GM18861 (cell line): ENCODE data around the gene PTPN11.
"Not testable (repeated sequence)": the region's sequence is repeated elsewhere in the genome, so short reads cannot be mapped to it uniquely, and the experiment has no call there.

Experiments used
- ATAC-seq: cut with Tn5 transposase; IDR thresholded peaks from one replicate; pipeline ENCODE4 v1.9.1; 2021; ENCODE audit not compliant: unreplicated experiment

PTPN11 gene

DNA sequence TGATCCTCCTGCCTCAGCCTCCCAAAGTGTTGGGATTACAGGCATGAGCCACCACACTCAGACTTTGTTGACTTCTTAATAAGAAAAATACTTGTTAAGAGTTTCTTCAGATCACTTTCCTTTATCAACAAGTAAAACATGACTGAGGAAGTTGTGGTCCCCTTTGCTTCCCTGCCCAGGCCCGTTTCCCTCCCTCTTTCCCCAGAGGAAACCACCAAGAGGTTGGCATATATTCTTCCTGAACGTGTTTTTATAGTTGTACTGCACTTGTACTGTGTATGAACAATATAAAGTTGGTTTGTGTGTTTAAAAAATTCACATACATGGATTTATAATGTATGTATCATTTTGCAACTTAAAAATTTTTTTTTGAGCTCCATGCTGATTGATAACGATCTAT lies 28.4 kb downstream of the PTPN11 start:
- no peak for ATAC-seq

DNA sequence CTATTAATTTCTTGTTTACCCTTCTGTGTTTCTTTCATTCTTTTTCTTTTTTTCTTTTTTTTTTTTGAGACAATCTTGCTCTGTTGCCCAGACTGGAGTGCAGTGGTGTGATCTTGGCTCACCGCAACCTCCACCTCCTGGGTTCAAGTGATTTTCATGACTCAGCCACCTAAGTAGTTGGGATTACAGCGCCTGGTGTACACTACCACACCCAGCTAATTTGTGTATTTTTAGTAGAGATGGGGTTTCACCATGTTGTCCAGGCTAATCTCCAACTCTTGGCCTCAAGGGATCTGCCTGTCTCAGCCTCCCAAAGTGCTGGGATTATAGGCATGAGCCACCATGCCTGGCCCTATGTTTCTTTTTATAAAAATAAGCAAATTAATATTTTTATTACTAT lies 29.4 kb downstream of the PTPN11 start:
- not testable (repeated sequence) for ATAC-seq

DNA sequence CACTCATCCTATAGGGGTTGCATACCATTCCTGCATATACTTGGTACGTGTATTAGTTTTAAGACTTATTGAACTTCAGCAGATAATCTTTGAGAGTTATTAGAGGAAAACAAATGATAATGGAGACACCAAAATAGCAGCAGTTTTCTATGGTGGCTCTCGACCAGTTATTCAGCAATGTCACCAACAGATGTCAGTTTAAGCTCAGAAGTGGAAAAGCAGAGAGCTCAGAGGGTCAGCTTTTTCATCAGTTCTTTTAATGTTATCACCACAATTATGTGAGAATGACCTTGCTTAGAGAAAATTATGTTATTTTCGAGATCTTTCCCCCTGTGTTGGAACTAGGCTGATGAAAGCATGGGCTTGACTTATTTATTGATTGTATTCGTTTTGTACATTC lies 32.0 kb downstream of the PTPN11 start:
- ATAC-seq = no peak

DNA sequence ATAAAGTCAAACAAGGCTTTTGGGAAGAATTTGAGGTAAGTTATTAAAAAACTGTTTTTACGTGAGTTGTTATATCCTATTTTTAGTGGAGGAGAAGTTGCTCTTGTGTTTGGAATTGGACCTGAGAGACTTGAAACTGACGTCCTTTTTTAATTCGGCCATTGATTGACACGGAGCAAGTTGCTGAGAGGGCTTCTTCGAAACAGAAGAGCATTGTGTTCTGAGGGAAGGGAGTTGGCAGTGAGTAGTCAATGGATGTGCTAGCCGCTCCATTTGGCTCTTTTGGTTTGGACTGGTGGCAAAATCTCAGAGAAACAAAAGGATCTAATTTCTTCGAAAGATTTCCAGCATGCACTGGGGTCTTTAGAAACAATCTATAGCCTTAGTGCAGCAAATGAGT lies 37.3 kb downstream of the PTPN11 start:
- ATAC-seq = no peak

DNA sequence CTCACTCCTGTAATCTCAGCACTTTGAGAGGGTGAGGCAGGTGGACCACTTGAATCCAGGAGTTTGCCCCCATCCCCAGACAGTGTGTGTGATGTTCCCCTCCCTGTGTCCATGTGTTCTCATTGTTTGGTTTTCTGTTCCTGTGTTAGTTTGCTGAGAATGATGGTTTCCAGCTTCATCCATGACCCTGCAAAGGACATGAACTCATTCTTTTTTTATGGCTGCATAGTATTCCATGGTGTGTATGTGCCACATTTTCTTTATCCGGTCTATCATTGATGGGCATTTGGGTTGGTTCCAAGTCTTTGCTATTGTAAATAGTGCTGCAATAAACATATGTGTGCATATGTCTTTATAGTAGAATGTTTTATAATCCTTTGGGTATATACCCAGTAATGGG lies 38.4 kb downstream of the PTPN11 start:
- ATAC-seq = not testable (repeated sequence)

DNA sequence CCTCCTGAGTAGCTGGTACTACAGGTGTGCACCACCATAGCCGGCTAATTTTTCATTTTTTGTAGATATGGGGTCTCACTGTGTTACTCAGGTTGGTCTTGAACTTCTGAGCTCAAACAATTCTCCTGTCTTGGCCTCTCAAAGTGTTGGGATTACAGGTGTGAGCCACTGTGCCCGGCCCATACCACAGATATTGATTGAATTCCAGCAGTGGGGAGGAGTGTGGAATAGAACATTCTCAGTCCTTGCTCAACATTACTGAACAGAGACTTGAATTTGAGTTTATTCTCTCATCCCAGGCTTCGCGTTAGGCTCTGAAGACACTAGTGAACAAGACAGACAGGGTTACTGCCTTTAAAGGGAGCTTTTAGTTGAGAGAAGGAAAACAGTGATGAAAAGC lies 39.6 kb downstream of the PTPN11 start:
- no peak for ATAC-seq

DNA sequence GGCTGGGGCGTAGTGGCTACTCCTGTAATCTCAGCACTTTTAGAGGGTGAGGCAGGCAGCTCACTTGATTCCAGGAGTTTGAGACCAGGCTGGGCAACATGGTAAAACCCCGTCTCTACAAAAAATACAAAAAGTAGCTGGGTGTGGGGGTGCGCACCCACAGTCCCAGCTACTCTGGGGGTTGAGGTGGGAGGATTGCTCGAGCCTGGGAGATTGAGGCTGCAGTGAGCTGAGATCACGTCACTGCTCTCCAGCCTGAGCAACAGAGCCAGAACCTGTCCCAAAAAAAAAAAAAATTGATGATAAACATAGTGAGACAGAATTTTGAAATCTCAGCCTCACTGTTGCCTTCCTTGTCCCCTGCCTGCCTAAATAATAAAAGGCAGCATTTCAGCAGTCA lies 40.0 kb downstream of the PTPN11 start:
- no peak for ATAC-seq

DNA sequence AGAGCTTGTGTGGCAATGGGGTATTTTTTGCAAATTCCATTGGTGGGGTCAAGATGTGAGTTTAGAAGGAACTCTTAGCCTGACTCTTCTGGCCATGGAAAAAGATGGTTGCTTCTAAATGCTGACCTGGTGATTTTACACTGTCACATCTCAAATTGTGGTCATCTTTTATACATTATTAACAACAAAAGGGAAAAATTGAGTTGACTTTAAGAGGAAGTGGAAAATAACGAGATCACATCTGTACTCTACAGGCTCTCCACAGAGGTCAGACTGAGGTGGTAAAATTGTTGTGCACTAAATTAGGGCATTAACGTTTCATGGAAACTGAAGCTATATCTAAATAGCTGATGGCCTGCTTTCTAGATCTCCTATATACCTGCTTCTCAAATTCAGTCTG lies 44.7 kb downstream of the PTPN11 start:
- ATAC-seq = peak; percentile 64

DNA sequence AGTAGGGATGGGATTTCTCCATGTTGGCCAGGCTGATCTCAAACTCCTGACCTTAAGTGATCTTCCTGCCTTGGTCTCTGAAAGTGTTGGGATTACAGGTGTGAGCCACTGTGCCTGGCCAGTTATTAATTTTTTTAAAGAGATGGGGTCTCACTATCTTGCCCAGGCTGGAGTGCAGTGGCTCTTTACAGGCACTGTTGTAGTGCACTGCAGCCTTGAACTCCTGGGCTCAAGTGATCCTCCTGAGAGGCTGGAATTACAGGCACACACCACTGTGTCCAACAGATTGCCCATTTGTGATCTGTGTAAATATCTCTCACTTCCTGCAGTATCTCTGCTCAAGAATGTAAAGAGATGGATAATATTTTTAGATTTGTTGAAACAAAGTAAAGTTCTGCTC lies 45.9 kb downstream of the PTPN11 start:
- ATAC-seq = no peak

DNA sequence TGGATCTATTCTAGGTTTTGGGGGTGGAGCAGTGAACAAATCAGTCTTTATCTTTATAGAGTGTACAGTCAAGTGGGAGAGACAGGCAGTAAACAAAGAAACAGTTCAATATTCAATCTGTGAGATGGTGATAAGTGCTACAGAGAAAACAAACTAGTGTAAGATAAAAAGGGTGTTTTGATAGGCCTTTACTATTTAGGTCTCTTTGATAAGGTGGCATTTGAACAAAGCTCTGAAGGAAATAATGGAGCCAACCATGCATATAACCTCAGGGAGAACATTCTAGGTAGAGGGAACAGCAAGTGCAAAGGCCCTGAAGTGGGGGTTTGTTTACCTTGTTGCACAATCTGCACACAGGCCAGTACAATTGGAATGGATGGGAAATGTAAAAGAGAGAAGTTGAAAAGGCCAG lies 47.3 kb downstream of the PTPN11 start:
- no peak for ATAC-seq

DNA sequence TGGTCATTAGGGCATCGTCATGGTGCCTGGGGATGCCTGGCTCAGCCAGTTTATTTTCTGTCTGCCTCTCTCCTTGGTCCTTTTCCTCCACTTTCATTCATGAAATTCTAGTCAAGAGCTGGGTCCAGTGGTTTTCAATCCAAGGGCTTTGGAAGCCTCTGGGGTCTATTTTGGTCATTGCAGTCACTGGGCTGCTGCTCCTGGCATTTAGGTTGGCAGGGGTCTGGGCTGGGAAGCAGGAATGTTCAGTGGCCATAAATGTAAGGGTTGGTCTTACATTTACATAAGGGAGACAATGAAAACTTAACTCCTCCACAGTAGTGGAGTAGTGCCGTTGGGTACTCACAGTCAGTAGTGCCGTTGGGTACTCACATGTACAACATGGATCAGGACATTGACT lies 48.1 kb downstream of the PTPN11 start:
- ATAC-seq = no peak

DNA sequence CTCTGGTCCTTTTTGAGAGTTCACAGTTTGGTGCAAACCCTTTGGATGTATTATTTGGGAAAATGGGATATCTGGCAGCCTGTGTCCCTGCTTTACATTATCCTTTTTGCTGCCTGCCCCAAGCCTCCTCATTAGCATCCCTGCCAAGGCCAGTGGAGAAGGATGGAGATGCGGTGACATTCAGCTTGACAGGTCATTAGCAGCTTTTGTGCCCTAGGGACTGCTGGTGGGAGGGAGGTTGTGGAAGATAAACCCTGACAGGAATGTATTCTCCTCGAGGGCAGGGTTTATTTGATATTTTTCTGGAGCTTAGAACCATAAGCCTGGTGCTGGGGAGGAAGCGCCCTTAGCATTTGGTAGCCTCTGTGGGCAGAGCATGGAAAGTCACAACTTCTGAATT lies 49.3 kb downstream of the PTPN11 start:
- no peak for ATAC-seq

DNA sequence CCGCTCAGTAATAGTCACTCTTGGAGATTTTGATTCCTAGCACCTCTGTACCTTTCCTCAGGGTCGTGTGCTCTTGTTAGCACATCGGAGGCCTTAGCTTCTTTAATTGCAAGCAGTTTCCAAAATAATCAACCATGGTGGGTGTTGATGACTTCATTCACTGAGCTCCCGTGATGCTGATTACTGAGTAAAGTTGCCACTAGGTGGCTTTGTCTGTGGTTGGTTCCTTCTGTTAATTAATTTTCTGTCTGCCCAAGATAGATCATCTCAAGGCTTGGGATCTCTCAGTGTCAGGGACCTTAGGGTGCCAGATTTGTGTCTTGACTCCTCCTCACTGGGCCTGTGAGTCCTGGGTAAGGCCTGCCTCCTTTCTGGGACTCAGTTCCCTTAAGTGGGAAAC lies 54.3 kb downstream of the PTPN11 start:
- no peak for ATAC-seq

DNA sequence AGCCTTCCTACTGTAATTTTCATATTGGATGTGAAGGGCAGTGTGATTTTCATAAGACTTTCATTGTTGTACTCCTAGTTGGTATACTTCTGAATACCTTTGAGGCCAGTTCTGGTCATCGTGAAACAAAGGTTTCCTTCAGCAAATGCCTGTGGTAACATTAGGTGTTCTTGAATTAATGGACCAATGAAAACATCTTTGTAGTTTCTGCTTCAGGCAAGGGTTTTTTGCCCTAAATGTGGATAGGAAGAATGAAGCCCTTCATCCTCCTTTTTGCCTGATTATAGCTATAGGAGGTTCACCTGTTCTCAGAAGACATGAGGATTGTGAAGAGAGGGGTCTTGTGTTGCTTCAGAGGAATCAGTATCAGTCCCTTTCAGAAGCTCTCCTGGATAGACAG lies 60.7 kb downstream of the PTPN11 start:
- no peak for ATAC-seq

DNA sequence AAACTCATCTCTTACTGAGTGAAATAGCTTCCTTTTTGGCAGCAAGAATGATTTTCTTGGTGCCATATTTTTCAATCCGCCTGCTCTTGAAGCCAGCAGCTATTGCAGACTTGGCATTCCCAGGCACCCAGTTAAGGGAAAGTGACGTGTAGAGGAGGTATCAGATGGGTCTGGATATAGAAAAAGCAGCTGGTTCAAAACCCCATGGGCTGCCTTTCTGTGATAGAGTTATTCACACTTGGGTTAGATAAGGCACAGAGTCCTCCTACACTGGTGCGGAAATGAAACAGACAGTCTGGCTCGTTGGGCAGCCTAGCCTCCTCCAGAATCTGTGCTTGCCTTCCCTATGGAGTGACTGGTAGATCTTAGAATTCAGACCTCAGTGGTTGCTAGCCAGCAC lies 62.2 kb downstream of the PTPN11 start:
- ATAC-seq = no peak

DNA sequence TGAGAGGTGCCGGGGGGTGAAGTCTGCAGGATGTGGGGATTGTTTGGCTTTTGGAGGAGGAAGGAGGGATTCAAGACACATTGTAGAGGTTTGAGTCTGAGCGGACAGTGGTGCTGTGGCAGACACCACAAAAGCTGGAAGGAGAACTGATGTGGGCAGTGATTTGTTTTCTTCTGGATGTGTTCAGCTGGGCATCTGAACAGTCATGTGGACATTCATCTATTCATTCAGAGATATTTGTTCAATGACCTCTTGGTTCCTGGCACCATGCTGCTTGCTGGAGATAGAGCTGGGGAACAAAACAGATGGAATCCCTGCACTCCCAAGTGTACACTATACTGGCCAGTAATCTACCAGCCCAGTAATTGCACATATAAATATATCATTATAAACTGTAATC lies 64.0 kb downstream of the PTPN11 start:
- no peak for ATAC-seq

DNA sequence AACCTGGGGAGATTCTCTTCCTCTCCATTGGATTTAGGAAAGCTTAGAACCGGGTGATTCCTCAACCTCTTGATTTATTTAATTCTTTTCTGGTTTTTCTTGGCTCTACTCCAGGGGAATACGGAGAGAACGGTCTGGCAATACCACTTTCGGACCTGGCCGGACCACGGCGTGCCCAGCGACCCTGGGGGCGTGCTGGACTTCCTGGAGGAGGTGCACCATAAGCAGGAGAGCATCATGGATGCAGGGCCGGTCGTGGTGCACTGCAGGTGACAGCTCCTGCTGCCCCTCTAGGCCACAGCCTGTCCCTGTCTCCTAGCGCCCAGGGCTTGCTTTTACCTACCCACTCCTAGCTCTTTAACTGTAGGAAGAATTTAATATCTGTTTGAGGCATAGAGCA lies 67.6 kb downstream of the PTPN11 start:
- ATAC-seq = no peak

DNA sequence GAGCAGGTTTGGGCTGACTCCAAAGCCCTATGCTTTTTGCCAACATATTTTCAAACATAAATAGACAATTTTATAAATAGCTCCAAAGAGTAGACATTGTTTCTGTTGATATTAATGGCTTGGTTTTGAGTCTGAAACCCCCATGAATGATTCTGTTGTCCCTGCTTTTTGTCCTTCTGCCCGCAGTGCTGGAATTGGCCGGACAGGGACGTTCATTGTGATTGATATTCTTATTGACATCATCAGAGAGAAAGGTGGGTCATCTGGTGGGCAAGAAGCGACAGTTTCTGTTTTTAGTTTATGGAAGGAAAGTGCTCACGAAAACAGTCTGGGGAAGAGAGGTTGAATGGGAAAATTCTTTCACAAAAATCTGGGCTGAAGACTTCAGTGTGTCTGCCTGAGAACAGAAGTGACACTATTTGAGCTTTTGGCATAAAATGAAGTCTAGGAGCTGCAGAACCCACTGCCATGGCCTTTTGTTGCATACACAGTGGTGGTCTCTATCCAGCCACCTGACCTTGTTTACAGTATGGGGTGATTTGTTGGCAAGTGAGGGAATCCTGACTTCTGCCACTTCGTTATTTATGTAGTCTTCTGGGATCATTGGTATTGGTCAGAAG lies 69.6 kb downstream of the PTPN11 start:
- no peak for ATAC-seq

DNA sequence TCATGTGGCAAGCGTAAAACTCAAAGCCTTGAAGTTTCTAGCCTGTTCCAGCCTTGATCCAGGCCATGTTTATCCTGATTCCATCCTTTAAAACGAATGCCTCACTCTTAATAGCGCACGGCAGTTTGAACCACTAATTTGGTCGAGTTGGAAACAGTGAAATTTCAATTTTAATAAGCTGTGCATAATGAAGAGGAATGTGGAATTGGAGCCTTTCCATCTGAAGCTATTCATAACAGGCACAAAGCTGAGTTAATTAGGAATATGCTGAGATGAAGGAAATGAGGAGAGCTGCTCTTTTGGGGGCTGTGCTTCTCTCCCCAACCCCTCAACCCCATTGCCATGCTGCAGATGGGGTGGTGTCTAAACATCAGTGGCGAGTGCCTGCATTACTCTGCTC lies 70.7 kb downstream of the PTPN11 start:
- no peak for ATAC-seq

DNA sequence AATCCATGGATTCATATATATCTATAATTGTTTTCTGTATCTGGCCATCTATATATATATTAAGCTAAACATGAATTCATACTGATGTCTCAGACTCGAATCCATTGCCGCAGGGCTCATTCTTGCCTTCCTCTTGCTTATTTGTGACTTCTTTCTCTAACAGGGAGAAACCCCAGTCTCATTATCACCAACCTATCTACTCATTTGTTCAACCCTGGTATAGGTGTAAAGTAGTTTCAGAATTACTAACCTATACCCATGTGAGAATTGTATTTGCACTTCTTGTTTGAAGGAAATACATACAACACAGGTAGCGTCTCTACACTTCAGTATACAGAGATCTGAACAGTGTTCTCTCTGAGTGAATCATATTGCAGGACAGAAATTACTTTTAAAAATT lies 77.7 kb downstream of the PTPN11 start:
- peak; percentile 88 for ATAC-seq

DNA sequence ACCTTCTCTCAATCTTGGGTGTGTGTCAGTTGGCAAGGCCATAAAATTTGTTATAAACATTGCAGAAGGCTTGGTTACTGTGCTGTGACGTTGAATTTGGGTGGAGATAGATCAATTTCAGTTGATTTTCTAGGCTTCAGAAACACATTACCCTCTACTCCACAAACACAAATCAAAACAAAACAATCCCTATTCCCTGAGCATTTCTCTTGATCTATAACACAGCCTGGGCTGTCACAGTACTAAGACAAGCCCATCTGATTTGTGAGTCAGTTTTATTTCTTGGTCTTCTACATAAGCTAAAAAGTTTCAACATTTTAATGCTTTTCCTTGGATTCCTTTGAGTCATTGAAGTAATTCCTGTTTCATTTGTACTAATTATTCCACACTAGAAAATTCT lies 79.8 kb downstream of the PTPN11 start:
- ATAC-seq = no peak

DNA sequence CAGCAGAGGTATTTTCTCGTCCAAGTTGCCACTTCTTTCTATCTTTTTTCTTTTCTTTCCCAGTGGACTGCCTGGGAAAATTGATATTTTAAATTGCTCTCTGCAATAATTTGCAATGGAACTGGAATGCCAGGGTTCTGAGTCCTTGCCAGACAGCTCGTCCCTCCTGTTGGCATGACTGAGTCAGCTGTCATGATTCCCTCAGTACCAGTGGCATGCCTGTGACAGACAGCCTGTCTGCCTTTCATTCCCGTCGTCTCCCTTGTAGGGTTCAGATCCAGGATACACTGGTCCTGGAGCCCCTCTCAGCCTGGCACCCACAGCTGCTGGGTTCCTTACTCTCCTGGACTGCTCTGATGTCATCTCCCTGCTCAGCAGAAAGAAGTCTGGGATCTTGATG lies 84.8 kb downstream of the PTPN11 start:
- ATAC-seq = no peak

DNA sequence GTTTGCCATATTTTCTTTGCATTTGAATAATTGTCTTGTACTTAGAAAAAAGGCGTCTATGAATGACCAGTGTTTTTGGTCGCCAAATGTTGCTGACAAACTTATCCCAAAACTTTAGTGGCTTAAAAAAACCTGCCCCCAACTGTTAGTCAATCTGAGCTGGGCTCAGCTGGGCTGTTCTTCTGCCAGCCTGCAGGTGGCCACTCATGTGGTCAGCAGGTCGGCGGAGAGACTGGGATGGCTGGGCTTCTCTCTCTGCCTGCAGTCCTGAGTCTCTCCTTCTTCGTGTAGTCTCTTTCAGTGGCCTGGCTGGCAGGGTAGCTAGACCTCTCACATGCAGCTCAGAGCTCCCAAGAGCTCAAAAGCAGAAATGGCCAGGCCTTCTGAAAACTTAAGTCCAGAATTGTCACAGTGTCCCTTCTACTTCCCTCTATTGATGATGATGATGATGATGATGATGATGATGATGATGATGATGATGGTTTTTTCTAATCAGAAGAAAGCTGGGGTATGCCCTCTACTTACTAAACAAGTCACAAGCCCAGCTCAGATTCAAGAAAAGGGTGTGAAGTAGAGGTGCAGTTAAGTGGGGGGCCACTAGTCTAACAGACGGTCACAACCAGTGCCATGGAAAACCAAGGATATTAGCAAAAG lies 87.9 kb downstream of the PTPN11 start:
- no peak for ATAC-seq
